PC-9 (cell line): ENCODE measurements around the gene DSC1.

ENCODE experiments used
- CTCF ChIP-seq: fragments of 200-600 bp; sonication (generic); conservative IDR thresholded peaks from 2 replicates; pipeline ENCODE4 v1.6.1; 2017; ENCODE audit warnings: mixed run types, antibody characterized with exemption, mild to moderate bottlenecking, moderate library complexity
- EZH2 ChIP-seq: fragments of 200-600 bp; sonication (generic); IDR thresholded peaks from 2 replicates; pipeline ENCODE4 v1.8.0; 2017; ENCODE audit warnings: antibody characterized with exemption, low read depth

GRCh38 chr18:31206787-31207381, 44.2 kb upstream of the DSC1 start:
- TF ChIP-seq CTCF = peak; percentile 46; the same call in 1 of the 2 replicates
- no peak for TF ChIP-seq EZH2
